Tibial nerve (tissue), 4 donors: ENCODE results near the gene TRERF1. TPM values are rescaled to one million over a fixed set of nuclear protein-coding genes. Genes with fewer than 3 reads are reported as not detected.

Source experiments
- DNase-seq, 2 donors: peaks; one replicate each; pipeline ENCODE4 v3.0.0-alpha.2; 2019; ENCODE audit warnings: low spot score in 2 of 2
- H3K27ac ChIP-seq, 4 donors: fragments of 200-600 bp; sonication (generic) in 3 of 4; one replicate each; pipeline ENCODE4 v1.5.1; 2017 to 2019; ENCODE audit warnings: mild to moderate bottlenecking in 1 of 4
- H3K27me3 ChIP-seq, 2 donors: fragments of 200-600 bp; sonication (generic) in 1 of 2; one replicate each; pipeline versions ENCODE4 v1.5.1 to v1.6.0; 2017 to 2019
- H3K36me3 ChIP-seq, 3 donors: fragments of 200-600 bp; sonication (generic); one replicate each; pipeline ENCODE4 v1.5.1; 2018 to 2019
- H3K4me1 ChIP-seq, 4 donors: fragments of 200-600 bp; sonication (generic) in 3 of 4; one replicate each; pipeline ENCODE4 v1.5.1; 2017 to 2019
- H3K4me3 ChIP-seq, 4 donors: fragments of 200-600 bp; sonication (generic) in 3 of 4; one replicate each; pipeline ENCODE4 v1.5.1; 2017 to 2019; ENCODE audit warnings: mild to moderate bottlenecking in 1 of 4, moderate library complexity in 1 of 4
- H3K9me3 ChIP-seq, 4 donors: fragments of 200-600 bp; sonication (generic) in 3 of 4; one replicate each; pipeline ENCODE4 v1.5.1; 2017 to 2019
- CTCF ChIP-seq, 5 experiments: fragments of 200-600 bp in 3 of 5; fragments of 450-650 bp in 2 of 5; sonication (generic) in 3 of 5; IDR thresholded peaks; one replicate each; pipeline ENCODE4 v1.5.1; 2016 to 2019; ENCODE audit warnings: antibody characterized with exemption in 5 of 5, mild to moderate bottlenecking in 3 of 5, moderate library complexity in 2 of 5
- EP300 ChIP-seq, 2 donors: sonication (generic); formaldehyde crosslinking; IDR thresholded peaks; one replicate each; pipeline ENCODE4 v1.6.1; 2017; ENCODE audit warnings: antibody characterized with exemption in 2 of 2, mild to moderate bottlenecking in 1 of 2
- POLR2A ChIP-seq, 2 donors: fragments of 450-650 bp; IDR thresholded peaks; one replicate each; pipeline ENCODE4 v1.6.1; 2017; ENCODE audit warnings: antibody characterized with exemption in 2 of 2, mild to moderate bottlenecking in 2 of 2, moderate library complexity in 2 of 2
- WGBS, 2 donors: methylation state at CpG; one replicate each; pipeline ENCODE4 v1.1.5; 2018; 5-methylcytosine and 5-hydroxymethylcytosine counted together
- total RNA-seq, 4 donors: library from RNA; depleted of rRNA; stranded (reverse); fragments of >200 nt; gene quantifications; one replicate each; pipeline ENCODE4 v1.1.0, GENCODE V29; 2016

TRERF1 gene
- total RNA-seq, 4 donors from 2014 or later, result 4.2 to 7.2 (median 4.9) TPM

- Histone ChIP-seq H3K27me3 (no peaks in the 10 kb centered on the region), H3K9me3 (no peaks in the 10 kb centered on the region), H3K4me3 (no peak overlapping the region), H3K27ac (no peak overlapping the region), H3K36me3 (peaks cover 0 to 5% (median 0%) of the 10 kb centered on the region in 3 donors), H3K4me1 (no peaks in the 10 kb centered on the region)
- 82 to 87% methylated on average over 8 of the region's 8 CpGs for WGBS, 2 donors
- no peak for DNase-seq
- TF ChIP-seq EP300 (IDR thresholded peaks at IDR 0.05), result no peak
- no peak for TF ChIP-seq POLR2A (IDR thresholded peaks at IDR 0.05)
- TF ChIP-seq CTCF (IDR thresholded peaks at IDR 0.05), result no peak
These were observed 105.9 kb downstream of the TRERF1 start for GRCh38 chr6:42345696-42346416.

- H3K4me3 ChIP-seq, result no peak overlapping the region
- WGBS, 2 donors, result 76 to 81% methylated on average over 1 of the region's 1 CpG
- TF ChIP-seq CTCF (IDR thresholded peaks at IDR 0.05) (no peak), POLR2A (IDR thresholded peaks at IDR 0.05) (no peak), EP300 (IDR thresholded peaks at IDR 0.05) (no peak)
- no peak overlapping the region for H3K27ac ChIP-seq
- no peak for DNase-seq
- H3K4me1 ChIP-seq, result no peaks in the 10 kb centered on the region
- H3K9me3 ChIP-seq, result no peaks in the 10 kb centered on the region
- H3K36me3 ChIP-seq, result peaks cover 0 to 5% (median 0%) of the 10 kb centered on the region in 3 donors
- no peaks in the 10 kb centered on the region for H3K27me3 ChIP-seq
These were observed 107.0 kb downstream of the TRERF1 start for GRCh38 chr6:42344756-42345155.

- TF ChIP-seq EP300 (IDR thresholded peaks at IDR 0.05) (no peak), POLR2A (IDR thresholded peaks at IDR 0.05) (no peak), CTCF (IDR thresholded peaks at IDR 0.05) (no peak)
These were observed 109.8 kb downstream of the TRERF1 start for GRCh38 chr6:42341771-42342553.

GRCh38 chr6:42341221-42341620 lies 110.5 kb downstream of the TRERF1 start:
- TF ChIP-seq EP300 (IDR thresholded peaks at IDR 0.05) (no peak), POLR2A (IDR thresholded peaks at IDR 0.05) (no peak), CTCF (IDR thresholded peaks at IDR 0.05) (no peak)
- no peak overlapping the region for H3K27ac ChIP-seq
- no peaks in the 10 kb centered on the region for H3K27me3 ChIP-seq
- no peaks in the 10 kb centered on the region for H3K4me1 ChIP-seq
- no peak for DNase-seq
- H3K36me3 ChIP-seq, result no peaks in the 10 kb centered on the region
- H3K4me3 ChIP-seq, result no peak overlapping the region
- no peaks in the 10 kb centered on the region for H3K9me3 ChIP-seq
- WGBS, 2 donors, result 97 to 99% methylated on average over 5 of the region's 5 CpGs

More at GRCh38 chr6:42341771-42342553, 109.8 kb downstream of the TRERF1 start:
- no peaks in the 10 kb centered on the region for H3K4me1 ChIP-seq
- no peak overlapping the region for H3K27ac ChIP-seq
- no peaks in the 10 kb centered on the region for H3K27me3 ChIP-seq
- 87 to 99% methylated on average over 3 of the region's 3 CpGs for WGBS, 2 donors
- DNase-seq, result no peak
- no peak overlapping the region for H3K4me3 ChIP-seq
- no peaks in the 10 kb centered on the region for H3K9me3 ChIP-seq
- no peaks in the 10 kb centered on the region for H3K36me3 ChIP-seq

GRCh38 chr6:42340511-42340910 lies 111.2 kb downstream of the TRERF1 start:
- Histone ChIP-seq H3K27ac (no peak overlapping the region), H3K4me3 (no peak overlapping the region), H3K9me3 (no peaks in the 10 kb centered on the region), H3K27me3 (no peaks in the 10 kb centered on the region), H3K36me3 (no peaks in the 10 kb centered on the region), H3K4me1 (no peaks in the 10 kb centered on the region)
- TF ChIP-seq CTCF (IDR thresholded peaks at IDR 0.05), result no peak
- TF ChIP-seq EP300 (IDR thresholded peaks at IDR 0.05), result no peak
- no peak for TF ChIP-seq POLR2A (IDR thresholded peaks at IDR 0.05)
- no peak for DNase-seq
- 95 to 96% methylated on average over 6 of the region's 6 CpGs for WGBS, 2 donors
